ENCODE measurements around the gene AHNAK. TPM values are rescaled to one million over a fixed set of nuclear protein-coding genes. Genes with fewer than 3 reads are reported as not detected.

Gene AHNAK
- total and polyA plus RNA-seq, 9 donors = 203 to 411 (median 316) TPM

- Histone ChIP-seq H3K36me3 (ENCODE audit: control insufficient read depth, insufficient read depth, low read length) (no peaks in the 10 kb centered on the region), H3K4me1 (ENCODE audit: control insufficient read depth, insufficient read depth, low read length) (peaks cover 74% of the 10 kb centered on the region), H3K27ac (ENCODE audit: low read length) (peak overlapping the region; percentile 97), H3K4me3 (ENCODE audit: low read length) (no peak overlapping the region), H3K9me3 (replicated peaks; ENCODE audit: control insufficient read depth, low read depth, low read length) (no peaks in the 10 kb centered on the region), H3K27me3 (ENCODE audit: control insufficient read depth, insufficient read depth, low read length) (no peaks in the 10 kb centered on the region)
- 6% methylated on average over 6 of the region's 7 CpGs for WGBS (ENCODE audit: insufficient coverage)
- DNase-seq = peak; percentile 95
Measured at GRCh38 chr11:62399878-62400266, 146.7 kb downstream of the AHNAK start.

- no peaks in the 10 kb centered on the region for H3K27me3 ChIP-seq (ENCODE audit: control insufficient read depth, insufficient read depth, low read length)
- peak; percentile 40 for DNase-seq
- no peaks in the 10 kb centered on the region for H3K9me3 ChIP-seq (replicated peaks; ENCODE audit: control insufficient read depth, low read depth, low read length)
- peaks cover 75% of the 10 kb centered on the region for H3K4me1 ChIP-seq (ENCODE audit: control insufficient read depth, insufficient read depth, low read length)
- H3K4me3 ChIP-seq (ENCODE audit: low read length) = no peak overlapping the region
- H3K27ac ChIP-seq (ENCODE audit: low read length) = peak overlapping the region; percentile 97
- H3K36me3 ChIP-seq (ENCODE audit: control insufficient read depth, insufficient read depth, low read length) = no peaks in the 10 kb centered on the region
- WGBS (ENCODE audit: insufficient coverage) = 41% methylated on average over 8 of the region's 10 CpGs
Measured at GRCh38 chr11:62399172-62399877, 147.3 kb downstream of the AHNAK start.

- Histone ChIP-seq H3K4me3 (ENCODE audit: low read length) (no peak overlapping the region), H3K9me3 (replicated peaks; ENCODE audit: control insufficient read depth, low read depth, low read length) (no peaks in the 10 kb centered on the region), H3K27me3 (ENCODE audit: control insufficient read depth, insufficient read depth, low read length) (no peaks in the 10 kb centered on the region), H3K36me3 (ENCODE audit: control insufficient read depth, insufficient read depth, low read length) (no peaks in the 10 kb centered on the region), H3K4me1 (ENCODE audit: control insufficient read depth, insufficient read depth, low read length) (peaks cover 72% of the 10 kb centered on the region), H3K27ac (ENCODE audit: low read length) (peak overlapping the region; percentile 97)
- peak; percentile 63 for DNase-seq
- 38% methylated on average over 19 of the region's 22 CpGs for WGBS (ENCODE audit: insufficient coverage)
Measured at GRCh38 chr11:62398011-62398994, 148.3 kb downstream of the AHNAK start.

GRCh38 chr11:62395885-62396551 is 150.6 kb downstream of the AHNAK start:
- 89% methylated on average over 4 of the region's 10 CpGs for WGBS (ENCODE audit: insufficient coverage)
- no peaks in the 10 kb centered on the region for H3K9me3 ChIP-seq (replicated peaks; ENCODE audit: control insufficient read depth, low read depth, low read length)
- no peak overlapping the region for H3K4me3 ChIP-seq (ENCODE audit: low read length)
- H3K27me3 ChIP-seq (ENCODE audit: control insufficient read depth, insufficient read depth, low read length) = no peaks in the 10 kb centered on the region
- no peak for DNase-seq
- H3K27ac ChIP-seq (ENCODE audit: low read length) = no peak overlapping the region
- H3K36me3 ChIP-seq (ENCODE audit: control insufficient read depth, insufficient read depth, low read length) = no peaks in the 10 kb centered on the region
- H3K4me1 ChIP-seq (ENCODE audit: control insufficient read depth, insufficient read depth, low read length) = peaks cover 51% of the 10 kb centered on the region

- no peaks in the 10 kb centered on the region for H3K36me3 ChIP-seq (ENCODE audit: control insufficient read depth, insufficient read depth, low read length)
- H3K4me1 ChIP-seq (ENCODE audit: control insufficient read depth, insufficient read depth, low read length) = peaks cover 41% of the 10 kb centered on the region
- H3K27ac ChIP-seq (ENCODE audit: low read length) = peak overlapping the region; percentile 50
- DNase-seq = peak; percentile 96
- peak overlapping the region; percentile 21 for H3K4me3 ChIP-seq (ENCODE audit: low read length)
- 10% methylated on average over 8 of the region's 14 CpGs for WGBS (ENCODE audit: insufficient coverage)
- H3K9me3 ChIP-seq (replicated peaks; ENCODE audit: control insufficient read depth, low read depth, low read length) = no peaks in the 10 kb centered on the region
- H3K27me3 ChIP-seq (ENCODE audit: control insufficient read depth, insufficient read depth, low read length) = no peaks in the 10 kb centered on the region
Measured at GRCh38 chr11:62394825-62395538, 151.6 kb downstream of the AHNAK start.

- Histone ChIP-seq H3K27ac (ENCODE audit: low read length) (no peak overlapping the region), H3K4me3 (ENCODE audit: low read length) (no peak overlapping the region), H3K36me3 (ENCODE audit: control insufficient read depth, insufficient read depth, low read length) (no peaks in the 10 kb centered on the region), H3K27me3 (ENCODE audit: control insufficient read depth, insufficient read depth, low read length) (no peaks in the 10 kb centered on the region), H3K9me3 (replicated peaks; ENCODE audit: control insufficient read depth, low read depth, low read length) (no peaks in the 10 kb centered on the region), H3K4me1 (ENCODE audit: control insufficient read depth, insufficient read depth, low read length) (peaks cover 28% of the 10 kb centered on the region)
- no peak for DNase-seq
- WGBS (ENCODE audit: insufficient coverage) = 68% methylated on average over 3 of the region's 5 CpGs
Measured at GRCh38 chr11:62393735-62394134, 152.9 kb downstream of the AHNAK start.

GRCh38 chr11:62393061-62393611 is 153.5 kb downstream of the AHNAK start:
- no peaks in the 10 kb centered on the region for H3K36me3 ChIP-seq (ENCODE audit: control insufficient read depth, insufficient read depth, low read length)
- DNase-seq = no peak
- H3K4me1 ChIP-seq (ENCODE audit: control insufficient read depth, insufficient read depth, low read length) = peaks cover 22% of the 10 kb centered on the region
- 56% methylated on average over 3 of the region's 12 CpGs for WGBS (ENCODE audit: insufficient coverage)
- no peaks in the 10 kb centered on the region for H3K9me3 ChIP-seq (replicated peaks; ENCODE audit: control insufficient read depth, low read depth, low read length)
- H3K27ac ChIP-seq (ENCODE audit: low read length) = no peak overlapping the region
- no peak overlapping the region for H3K4me3 ChIP-seq (ENCODE audit: low read length)
- H3K27me3 ChIP-seq (ENCODE audit: control insufficient read depth, insufficient read depth, low read length) = no peaks in the 10 kb centered on the region

- Histone ChIP-seq H3K27ac (ENCODE audit: low read length) (no peak overlapping the region), H3K27me3 (ENCODE audit: control insufficient read depth, insufficient read depth, low read length) (no peaks in the 10 kb centered on the region), H3K36me3 (ENCODE audit: control insufficient read depth, insufficient read depth, low read length) (no peaks in the 10 kb centered on the region), H3K9me3 (replicated peaks; ENCODE audit: control insufficient read depth, low read depth, low read length) (no peaks in the 10 kb centered on the region), H3K4me1 (ENCODE audit: control insufficient read depth, insufficient read depth, low read length) (peaks cover 17% of the 10 kb centered on the region), H3K4me3 (ENCODE audit: low read length) (no peak overlapping the region)
- no peak for DNase-seq
- WGBS (ENCODE audit: insufficient coverage) = 73% methylated on average over 1 of the region's 3 CpGs
Measured at GRCh38 chr11:62392506-62392905, 154.1 kb downstream of the AHNAK start.

GRCh38 chr11:62391642-62392425 is 154.8 kb downstream of the AHNAK start:
- DNase-seq = no peak
- no peak overlapping the region for H3K27ac ChIP-seq (ENCODE audit: low read length)
- no peaks in the 10 kb centered on the region for H3K27me3 ChIP-seq (ENCODE audit: control insufficient read depth, insufficient read depth, low read length)
- H3K4me3 ChIP-seq (ENCODE audit: low read length) = no peak overlapping the region
- H3K4me1 ChIP-seq (ENCODE audit: control insufficient read depth, insufficient read depth, low read length) = peaks cover 13% of the 10 kb centered on the region
- H3K9me3 ChIP-seq (replicated peaks; ENCODE audit: control insufficient read depth, low read depth, low read length) = no peaks in the 10 kb centered on the region
- H3K36me3 ChIP-seq (ENCODE audit: control insufficient read depth, insufficient read depth, low read length) = no peaks in the 10 kb centered on the region
- 70% methylated on average over 7 of the region's 16 CpGs for WGBS (ENCODE audit: insufficient coverage)
